HG03045 (cell line): ENCODE data around the gene PMM2.
"Not testable (repeated sequence)": the region's sequence is repeated elsewhere in the genome, so short reads cannot be mapped to it uniquely, and the experiment has no call there.

Experiments used
- ATAC-seq: cut with Tn5 transposase; IDR thresholded peaks from one replicate; pipeline ENCODE4 v1.9.1; 2021; ENCODE audit warnings: mild to moderate bottlenecking, moderate library complexity; ENCODE audit not compliant: unreplicated experiment

The PMM2 gene

DNA sequence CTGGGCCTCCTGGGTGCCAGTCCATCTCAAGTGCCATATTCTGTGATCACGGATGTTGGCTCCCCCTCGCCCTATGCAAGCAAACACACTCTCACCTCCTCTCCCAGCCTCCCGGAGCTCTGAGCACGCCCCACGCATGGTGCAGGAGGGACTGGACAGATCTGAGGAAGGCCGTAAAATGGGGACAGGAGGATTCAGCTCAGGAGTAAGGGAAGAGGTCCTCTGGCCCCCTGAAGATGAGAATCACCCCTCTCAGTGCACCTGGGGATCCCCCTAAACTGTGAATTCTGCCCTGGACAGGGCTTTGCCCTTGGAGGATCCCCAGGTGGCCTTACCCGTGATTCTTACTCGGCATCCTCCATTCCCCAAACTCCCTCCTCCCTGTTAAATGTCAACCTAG lies 15.8 kb upstream of the PMM2 start:
- ATAC-seq = no peak

DNA sequence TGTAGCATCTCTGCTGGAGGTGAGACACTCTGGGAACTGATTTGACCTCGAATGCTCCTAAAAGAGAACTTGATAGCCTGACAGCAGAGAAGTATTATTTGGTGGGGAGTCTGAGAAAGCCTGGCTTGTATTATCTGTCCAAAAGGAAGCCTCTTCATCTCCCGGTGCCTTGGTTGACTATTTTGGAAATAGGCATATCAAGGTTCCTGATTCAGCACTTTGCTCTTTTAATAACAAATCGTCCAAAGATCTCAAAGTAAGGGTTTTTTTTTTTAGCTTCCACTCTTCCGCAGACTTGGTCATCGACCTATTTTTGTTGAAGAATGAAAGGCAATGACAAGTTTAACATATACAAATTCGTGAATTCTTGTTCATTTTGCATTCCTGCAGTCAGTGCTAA lies 15.0 kb upstream of the PMM2 start:
- ATAC-seq = no peak

DNA sequence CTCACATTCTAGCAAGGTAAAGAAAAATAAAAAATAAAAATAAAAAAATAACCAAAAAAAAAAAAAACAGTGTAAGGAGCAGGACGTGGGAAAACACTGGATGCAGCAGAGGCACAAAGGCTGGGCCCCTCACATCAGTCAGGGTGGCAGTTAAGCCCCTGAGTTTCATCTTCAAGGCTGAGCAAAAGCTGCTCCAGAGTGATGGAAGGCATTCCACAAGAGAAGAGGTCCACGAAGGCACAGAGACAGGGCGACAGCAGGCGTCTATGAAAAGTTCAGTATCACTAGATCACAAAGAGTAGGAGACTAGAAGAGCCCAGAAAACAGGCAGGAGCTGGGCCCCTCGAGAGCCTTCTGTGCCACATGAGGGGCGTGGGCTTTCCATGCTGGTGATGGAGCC lies 12.2 kb upstream of the PMM2 start:
- no peak for ATAC-seq

DNA sequence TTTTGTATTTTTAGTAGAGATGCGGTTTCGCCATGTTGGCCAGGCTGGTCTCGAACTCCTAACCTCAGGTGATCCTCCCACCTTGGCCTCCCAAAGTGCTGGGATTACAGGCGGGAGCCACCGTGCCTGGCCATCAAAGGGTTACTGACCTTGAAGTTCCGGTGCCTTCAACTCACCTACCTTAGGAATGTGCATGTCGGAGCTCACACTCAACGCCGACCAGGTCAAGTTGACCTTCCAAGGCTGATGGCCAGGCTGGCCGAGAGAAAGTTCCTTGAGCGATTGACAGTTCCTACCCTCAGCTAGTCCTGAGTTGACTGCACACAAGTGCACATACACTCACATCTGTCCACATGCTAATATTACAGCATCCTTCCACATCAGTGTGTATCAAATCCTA lies 11.3 kb upstream of the PMM2 start:
- not testable (repeated sequence) for ATAC-seq

DNA sequence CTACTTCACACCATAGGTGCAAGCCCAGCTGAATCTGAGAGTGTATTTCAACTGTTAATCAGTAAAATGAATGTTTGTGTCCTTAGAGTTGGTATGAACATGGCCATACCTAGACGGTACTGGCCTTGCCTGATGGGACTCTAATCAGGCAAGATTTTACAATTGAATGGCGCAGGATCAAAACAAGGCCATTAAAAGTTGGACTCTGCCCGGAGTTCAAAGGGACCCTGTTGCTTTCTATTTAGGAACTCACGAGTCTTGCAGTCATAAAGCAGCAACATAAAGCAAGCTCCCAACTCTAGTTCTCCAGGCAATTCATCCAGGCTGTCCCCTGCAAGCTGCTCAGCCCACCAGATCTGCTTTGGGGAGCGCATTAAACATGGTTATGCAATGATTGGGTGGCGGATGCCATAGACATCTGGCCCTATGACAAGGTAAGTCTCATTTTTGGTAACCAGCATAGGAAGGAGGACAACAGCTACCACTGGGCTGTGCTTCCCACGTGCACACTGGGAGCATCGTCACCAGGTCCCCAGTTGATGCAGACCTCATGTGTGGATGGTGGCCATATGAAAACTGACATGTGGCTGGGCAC lies 9.0 kb upstream of the PMM2 start:
- no peak for ATAC-seq

DNA sequence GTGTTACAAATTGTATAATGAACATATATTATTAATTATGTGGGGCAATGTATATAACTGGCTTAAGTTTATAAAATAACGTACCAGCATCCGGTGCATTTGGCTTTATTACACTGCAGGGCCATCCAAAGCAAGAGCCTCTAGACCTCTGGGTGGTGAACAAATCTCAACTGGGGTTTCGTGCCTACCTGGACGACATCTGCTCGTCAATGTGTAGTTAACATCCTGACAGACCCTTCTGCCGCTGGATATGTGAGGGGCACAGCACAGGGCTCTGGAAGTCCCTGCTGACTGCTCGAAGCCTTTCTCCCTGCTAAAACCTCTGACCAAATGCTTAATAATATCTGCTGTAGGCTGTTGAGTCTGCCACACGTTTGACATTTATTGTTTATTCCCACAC lies 2.5 kb upstream of the PMM2 start:
- no peak for ATAC-seq

DNA sequence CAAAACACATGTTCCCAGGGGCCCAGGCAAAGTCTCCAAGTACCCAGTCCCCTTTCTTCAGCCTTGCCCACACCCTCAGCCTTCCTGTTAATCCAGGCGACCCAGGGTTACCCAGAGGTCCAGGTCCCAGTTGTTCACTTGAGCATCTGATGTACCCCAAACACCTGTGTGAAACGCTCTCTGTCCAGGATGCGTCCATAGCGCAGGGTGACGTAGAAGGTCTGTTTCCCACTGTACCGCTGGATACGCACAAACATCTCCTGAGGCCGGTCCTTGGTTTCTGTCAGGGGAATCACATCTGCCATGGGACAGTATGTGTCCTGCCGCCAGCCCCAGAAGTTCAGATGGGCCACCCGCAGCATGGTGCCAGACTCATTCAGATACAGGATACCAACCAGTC lies 1.8 kb upstream of the PMM2 start:
- ATAC-seq = no peak

DNA sequence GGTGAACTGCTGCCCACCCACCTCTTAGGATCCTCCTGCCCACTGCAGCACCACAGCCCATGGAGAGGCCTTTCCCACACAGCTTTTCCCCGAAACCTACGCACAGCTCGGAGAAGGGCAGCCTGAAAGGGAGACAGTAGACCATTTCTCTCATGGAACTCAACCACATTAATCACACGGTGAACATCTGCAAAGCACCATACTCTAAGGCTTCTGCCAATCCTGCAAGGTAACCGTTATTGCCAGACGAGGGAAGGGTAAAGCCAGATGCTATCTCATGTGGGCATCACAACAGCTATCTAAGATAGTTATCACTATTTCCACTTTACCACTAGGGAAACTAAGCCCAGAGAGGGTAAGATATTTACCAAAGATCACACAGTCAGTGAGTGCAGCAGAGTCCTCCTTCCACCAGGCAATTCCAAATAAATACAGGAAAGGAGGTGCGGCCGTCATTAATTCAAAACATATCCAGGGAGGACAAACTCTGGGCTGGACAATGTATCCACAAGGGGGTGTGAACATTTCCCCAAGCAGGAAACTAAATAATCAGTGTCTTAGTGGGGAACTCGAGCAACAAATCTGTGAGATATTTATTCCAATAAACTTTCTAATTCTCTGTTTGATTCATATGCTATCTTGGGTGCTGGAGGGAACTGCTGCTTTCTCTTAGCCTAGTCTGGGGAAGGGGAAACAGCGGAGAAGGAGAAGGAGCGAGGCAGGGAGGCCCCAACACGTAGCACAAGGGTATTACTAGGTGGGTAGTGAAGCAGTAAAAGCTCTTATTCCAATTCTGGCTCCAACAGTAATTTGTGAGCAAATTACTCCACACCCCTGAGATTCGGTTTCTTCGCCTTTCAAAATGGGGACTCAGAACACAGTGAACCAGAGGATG lies 923 bp upstream of the PMM2 start:
- no peak for ATAC-seq

DNA sequence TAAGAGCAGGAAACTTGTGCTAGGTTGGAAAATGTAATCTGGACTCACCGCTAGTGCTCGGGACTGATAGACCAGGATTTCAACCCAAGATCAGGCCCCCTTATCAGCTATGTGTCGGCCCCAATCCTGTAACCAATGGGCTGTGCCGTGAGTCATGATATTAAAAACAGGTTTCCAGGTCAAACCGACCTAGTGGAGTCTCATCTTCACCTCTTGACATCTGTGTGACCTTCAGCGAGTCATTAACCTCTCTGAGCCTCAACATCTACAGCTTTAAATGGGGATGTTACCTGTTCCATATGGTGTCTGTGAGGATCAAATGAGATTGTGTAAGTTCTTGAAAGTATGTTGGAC lies 512 bp downstream of the PMM2 start:
- ATAC-seq = peak; percentile 1

DNA sequence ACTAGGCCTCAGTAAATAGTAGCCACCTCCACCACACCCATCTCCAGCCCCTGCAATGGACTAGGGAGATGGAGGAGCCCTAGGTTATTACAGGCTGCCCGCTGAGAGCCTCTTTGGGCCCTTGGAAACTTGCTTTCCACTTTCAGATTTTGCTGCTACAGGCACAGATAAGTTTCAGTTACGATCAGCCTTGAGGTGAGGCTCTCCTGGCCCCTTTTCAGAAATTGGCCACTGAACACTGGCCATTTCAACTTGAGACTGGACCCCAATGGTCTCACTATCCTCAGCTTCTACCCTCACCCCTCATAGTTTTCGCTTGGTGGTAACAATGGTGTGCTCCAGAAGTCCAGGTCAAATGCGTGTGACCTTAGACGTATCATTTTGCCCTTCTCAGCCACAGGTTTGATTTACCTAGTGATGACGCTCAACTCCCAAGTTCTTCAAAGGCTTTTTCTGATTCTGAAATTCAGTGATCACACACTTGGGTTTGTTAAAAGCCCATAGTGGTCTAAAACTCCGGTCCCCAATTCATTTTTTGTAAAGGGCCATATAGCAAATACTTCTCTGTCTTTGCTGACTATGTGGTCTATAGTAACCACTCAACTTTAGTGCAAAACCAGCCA lies 1.0 kb downstream of the PMM2 start:
- no peak for ATAC-seq

DNA sequence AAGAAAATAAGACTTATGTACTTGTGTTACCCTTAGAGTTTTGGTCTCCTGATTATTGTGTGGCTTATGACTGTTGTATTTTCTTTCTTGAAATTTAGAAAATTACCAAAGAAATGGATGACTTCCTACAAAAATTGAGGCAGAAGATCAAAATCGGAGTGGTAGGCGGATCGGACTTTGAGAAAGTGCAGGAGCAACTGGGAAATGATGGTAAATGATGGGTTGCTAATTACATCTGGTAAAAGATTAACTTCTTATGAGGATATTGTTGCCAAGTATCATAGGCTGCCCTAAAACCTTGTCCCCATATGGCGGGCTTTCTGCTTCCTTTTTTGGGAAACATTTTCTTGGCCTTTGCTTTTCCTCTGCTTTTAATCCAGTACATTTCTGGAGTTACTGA lies 4.1 kb downstream of the PMM2 start:
- no peak for ATAC-seq

DNA sequence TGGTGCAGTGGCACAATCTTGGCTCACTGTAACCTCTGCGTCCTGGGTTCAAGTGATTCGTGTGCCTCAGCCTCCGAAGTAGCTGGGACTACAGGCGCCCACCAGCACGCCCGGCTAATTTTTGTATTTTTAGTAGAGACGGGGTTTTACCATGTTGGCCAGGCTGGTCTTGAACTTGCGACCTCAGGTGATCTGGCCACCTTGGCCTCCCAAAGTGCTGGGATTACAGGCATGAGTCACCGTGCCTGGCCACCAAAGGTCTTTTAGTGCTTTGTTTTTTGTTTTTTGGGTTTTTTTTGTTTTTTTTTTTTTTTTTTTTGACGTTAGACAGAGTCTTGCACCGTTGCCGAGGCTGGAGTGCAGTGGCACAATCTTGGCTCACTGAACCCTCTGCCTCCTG lies 6.1 kb downstream of the PMM2 start:
- ATAC-seq = not testable (repeated sequence)

DNA sequence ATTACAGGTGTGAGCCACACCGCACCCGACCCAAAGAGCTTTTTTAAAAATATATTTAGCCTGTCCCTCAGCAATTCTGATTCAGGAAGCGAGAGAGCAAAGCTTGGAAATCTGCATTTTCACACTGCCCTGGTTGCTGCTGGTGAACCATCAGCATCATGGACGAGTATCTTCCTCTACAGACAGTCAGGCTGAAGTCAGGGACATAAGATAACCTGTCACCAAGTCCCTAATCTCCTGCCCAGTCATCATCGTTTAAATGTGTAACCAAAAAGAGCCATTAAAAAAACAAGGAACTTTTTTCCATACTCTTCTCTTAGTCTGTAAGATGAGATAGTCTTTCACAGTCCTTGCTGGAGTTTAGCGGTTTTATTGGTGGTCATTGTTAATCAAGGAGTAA lies 6.7 kb downstream of the PMM2 start:
- ATAC-seq = no peak

DNA sequence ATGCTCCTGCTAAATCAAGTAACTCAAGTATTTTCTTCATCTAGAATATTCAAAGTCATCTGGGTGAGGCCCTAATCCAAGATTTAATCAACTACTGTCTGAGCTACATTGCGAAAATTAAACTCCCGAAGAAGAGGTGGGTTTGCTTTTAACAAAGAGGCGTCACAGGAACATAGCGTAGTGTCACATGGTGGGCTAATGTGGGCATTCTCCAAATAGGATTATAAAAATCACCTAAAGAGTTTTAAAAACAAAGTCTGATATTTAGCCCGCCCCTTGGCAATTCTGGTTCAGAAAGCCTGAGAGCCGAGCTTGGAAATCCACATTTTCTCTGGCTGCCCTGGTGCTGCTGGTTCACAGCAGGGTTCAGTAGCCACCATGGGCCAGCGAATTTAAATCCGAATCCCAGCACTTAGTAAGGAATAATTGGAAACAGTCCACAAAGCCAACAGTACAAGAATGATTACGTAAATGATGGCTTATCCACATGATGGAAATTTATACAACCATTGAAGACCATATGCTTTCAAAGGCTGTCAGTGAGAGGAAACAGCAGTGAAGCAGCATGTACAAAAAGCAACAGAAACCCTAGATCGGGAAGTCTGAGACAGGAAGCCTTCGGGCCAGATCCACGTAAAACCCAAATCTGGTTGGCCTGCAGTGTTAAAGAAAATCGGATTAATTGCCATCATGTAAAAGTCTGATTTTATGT lies 8.8 kb downstream of the PMM2 start:
- no peak for ATAC-seq

DNA sequence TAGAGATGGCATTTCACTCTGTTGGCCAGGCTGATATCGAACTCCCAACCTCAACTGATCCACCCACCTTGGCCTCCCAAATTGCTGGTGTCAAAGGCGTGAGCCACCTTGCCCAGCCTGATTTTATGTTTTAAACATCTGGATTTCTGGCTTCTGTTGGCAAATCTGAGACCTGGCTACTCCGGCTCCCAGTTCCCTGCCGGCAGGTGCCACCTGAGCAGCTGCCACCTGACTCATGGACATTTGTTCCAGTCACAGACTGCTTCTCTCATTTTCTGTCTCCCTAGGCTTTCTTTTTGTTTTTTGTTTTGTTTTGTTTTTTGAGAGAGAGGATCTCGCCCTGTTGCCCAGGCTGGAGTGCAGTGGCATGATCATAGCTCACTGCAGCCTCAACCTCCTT lies 9.6 kb downstream of the PMM2 start:
- no peak for ATAC-seq

DNA sequence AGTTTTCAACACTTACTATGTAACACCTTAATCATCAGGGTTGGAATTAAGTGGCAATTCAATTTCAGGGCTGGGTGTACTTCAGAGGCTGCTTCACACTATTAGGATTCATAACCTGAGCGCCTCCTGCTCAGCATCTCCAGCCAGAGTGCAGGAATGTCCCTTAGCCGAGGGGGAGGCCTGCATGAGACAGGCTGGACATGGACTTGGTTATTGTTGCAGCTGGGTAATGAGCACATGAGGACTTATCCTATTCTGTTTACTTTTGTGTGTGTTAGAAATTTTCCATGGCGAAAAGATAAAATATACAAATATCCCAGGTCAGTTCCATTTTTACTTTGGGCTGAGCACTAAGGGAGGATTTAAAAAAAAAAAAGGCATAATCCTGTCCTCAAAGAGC lies 10.4 kb downstream of the PMM2 start:
- no peak for ATAC-seq

DNA sequence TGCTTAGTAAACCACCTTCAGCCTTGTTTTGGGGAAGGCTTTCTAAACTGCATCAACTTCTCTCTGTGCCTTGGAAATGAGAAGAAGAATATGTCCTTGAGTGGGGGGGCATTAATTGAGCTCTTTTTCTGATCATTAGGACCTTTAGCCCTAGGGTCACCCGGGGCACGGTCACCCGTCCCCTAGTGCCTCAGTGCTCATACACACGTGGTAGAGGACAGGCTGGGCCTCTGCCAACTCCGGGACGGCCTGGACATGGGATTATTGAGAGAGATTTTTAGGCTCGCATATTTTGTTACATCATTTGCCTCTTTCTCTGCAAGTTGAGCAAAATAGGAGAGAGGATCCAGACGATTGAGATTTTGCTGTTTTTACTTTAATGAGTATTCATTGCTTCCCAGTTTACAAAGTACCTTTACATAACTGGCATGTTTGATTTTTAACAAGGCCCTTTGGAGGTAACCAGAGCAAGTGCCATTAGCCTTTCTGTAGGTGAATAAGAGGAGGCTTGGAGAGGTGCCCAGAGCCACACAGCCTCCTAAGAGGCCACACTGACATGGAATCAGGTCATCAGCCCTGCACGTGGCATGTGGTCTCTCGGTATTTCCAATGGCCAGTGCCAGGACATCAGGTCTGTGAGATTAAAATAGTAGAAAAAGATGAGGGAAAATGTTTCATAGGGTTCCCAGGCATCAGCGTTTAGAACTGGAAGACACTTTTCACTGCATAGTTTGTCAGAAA lies 11.1 kb downstream of the PMM2 start:
- no peak for ATAC-seq

DNA sequence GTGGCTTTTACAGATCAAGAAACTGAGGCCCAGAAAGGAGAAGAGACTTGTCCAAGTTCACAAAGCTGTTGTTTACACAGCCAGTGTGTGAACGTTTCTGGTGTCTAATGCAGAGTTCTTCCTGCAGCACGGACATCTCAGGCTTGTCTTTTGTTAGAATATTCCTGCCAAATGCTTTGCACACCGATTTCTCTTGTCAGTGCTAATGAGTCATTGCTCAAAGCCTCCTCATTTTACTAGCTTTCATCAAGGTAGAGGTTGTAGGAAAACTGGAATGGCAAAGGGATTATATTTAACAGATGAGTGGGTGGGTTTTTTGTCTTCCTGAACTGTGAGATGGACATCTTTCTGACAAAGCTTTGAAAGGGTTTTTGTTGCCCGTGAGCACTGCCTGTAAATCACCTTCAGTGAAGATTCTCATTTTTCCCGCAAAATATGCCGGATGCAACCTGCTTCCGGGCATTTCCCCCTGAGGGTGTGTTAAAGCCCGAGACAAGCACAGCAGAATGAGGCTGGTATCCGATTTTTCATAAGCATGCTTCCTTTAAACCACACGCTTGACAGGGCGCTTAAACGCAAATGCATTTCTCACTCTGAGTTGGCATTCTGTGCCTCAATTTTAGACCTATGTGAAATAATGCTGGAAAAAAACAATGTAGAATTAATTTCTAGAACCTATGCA lies 14.7 kb downstream of the PMM2 start:
- no peak for ATAC-seq

DNA sequence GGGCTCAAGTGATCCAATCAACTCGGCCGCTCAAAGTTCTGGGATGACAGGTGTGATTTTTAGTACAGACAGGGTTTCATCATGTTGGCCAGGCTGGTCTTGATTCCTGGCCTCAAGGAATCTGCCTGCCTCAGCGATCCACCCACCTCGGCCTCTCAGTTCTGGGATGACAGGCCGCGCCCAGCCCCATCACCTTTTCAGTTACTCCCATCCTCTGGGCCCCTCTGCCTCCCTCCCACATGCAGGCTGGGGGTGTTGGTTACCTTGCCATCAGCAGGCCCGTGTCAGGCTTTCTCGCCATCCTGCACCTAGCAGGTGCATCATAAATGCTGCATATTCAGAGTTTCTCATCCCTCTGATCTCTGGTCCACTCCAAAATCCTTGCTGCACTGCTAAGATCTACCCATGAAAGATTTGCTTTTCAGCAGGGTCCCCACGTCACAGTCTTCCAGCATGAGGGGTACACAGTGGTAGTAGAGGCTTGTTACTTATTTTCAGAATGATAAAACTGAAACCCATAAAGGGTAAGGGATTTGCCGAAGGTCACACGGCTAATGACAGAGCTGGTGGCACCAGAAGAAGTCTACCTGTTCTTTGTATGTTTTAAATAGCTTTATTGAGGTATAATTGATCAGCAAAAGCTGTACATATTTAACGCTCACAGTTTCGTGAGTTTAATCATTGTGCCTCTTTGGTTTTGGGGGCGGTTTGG lies 16.6 kb downstream of the PMM2 start:
- ATAC-seq = no peak
